Activated B cell treated with CpG ODN at 0.5 μM for 24 hours (primary cell): ENCODE data around the gene TNNT2. TPM values are rescaled to one million over a fixed set of nuclear protein-coding genes. Genes with fewer than 3 reads are reported as not detected.

Source experiments
- ATAC-seq: fragments of 200-7000 bp; cut with Tn5 transposase; one replicate; pipeline ENCODE4 v1.10.0; 2021; ENCODE audit warnings: low read depth, mild to moderate bottlenecking, moderate library complexity
- CTCF ChIA-PET: fragments of 350-600 bp; sonication (Branson Sonifier 250); formaldehyde crosslinking; loops from one replicate; lab custom pipeline; 2021; ENCODE audit warnings: antibody characterized with exemption; lab: Charles Lee
- POLR2A ChIA-PET: fragments of 350-600 bp; sonication (Branson Sonifier 250); formaldehyde crosslinking; loops from one replicate; lab custom pipeline; 2021; ENCODE audit warnings: antibody characterized with exemption; lab: Charles Lee
- DNase-seq: peaks from one replicate; pipeline ENCODE4 v3.0.0; 2022
- H3K27ac Mint-ChIP-seq: one replicate; pipeline ENCODE4 v1.8.0; 2020; ENCODE audit warnings: mixed read lengths
- H3K27me3 Mint-ChIP-seq: one replicate; pipeline ENCODE4 v1.8.0; 2021; ENCODE audit warnings: mixed read lengths
- H3K36me3 Mint-ChIP-seq: one replicate; pipeline ENCODE4 v1.8.0; 2021; ENCODE audit warnings: low read depth, mixed read lengths
- H3K4me1 Mint-ChIP-seq: one replicate; pipeline ENCODE4 v1.8.0; 2021; ENCODE audit warnings: mixed read lengths
- H3K4me3 Mint-ChIP-seq: one replicate; pipeline ENCODE4 v1.8.0; 2020; ENCODE audit warnings: mild to moderate bottlenecking, mixed read lengths
- H3K9me3 Mint-ChIP-seq: one replicate; pipeline ENCODE4 v1.8.0; 2020; ENCODE audit warnings: mixed read lengths
- CTCF ChIP-seq: fragments of 200-600 bp; IDR thresholded peaks from one replicate; pipeline ENCODE4 v1.8.0; 2022; ENCODE audit warnings: antibody characterized with exemption, mild to moderate bottlenecking
- intact Hi-C: fragments of 100-400 bp; cut with micrococcal nuclease; formaldehyde crosslinking; loops from one replicate; pipeline ENCODE4 v1.15.1; 2024
- total RNA-seq: library from RNA; stranded (reverse); gene quantifications from 2 replicates; pipeline ENCODE4 v1.2.3, GENCODE V29; 2022

Gene TNNT2
- total RNA-seq, 1 donor from 2014 or later = not detected

GRCh38 chr1:201357636-201358348 lies 19.7 kb downstream of the TNNT2 start:
- no peak for DNase-seq
- Mint-ChIP-seq H3K4me1 (no peaks in the 10 kb centered on the region), H3K27me3 (peaks cover 19% of the 10 kb centered on the region), H3K9me3 (no peaks in the 10 kb centered on the region), H3K4me3 (no peak overlapping the region), H3K36me3 (no peaks in the 10 kb centered on the region), H3K27ac (no peak overlapping the region)
- CTCF ChIA-PET = no interaction called here
- intact Hi-C loops = no loop called here
- POLR2A ChIA-PET = no interaction called here
- no peak for ATAC-seq
- TF ChIP-seq CTCF = no peak

DNA sequence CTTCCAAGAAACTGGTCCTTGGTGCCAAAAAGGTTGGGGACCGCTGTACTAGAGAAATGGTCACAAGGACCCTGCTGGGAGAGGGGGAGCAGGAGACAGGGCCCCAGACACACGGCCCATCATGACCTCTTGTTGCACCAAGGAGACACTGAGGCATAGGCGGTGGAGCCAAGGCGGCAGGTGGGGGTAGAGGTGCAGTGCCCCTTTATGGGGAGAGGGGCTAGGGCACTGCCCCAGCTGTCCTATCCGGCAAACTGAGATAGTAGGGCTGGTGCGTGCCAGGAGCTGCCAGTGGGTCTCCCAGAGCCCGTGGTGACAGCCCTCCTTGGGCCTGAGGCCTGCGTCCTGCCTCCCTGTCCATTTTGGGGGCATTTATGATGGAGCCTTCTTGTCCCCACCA lies 20.3 kb downstream of the TNNT2 start:
- Mint-ChIP-seq H3K36me3 (no peaks in the 10 kb centered on the region), H3K9me3 (no peaks in the 10 kb centered on the region), H3K4me3 (no peak overlapping the region), H3K4me1 (no peaks in the 10 kb centered on the region), H3K27ac (no peak overlapping the region), H3K27me3 (peaks cover 14% of the 10 kb centered on the region)
- ATAC-seq (no peak), DNase-seq (no peak)
- no peak for TF ChIP-seq CTCF
- intact Hi-C loops = no loop called here
- POLR2A ChIA-PET = no interaction called here
- CTCF ChIA-PET = no interaction called here

GRCh38 chr1:201356701-201357100 lies 20.8 kb downstream of the TNNT2 start:
- DNase-seq (no peak), ATAC-seq (no peak)
- Mint-ChIP-seq H3K36me3 (no peaks in the 10 kb centered on the region), H3K4me3 (no peak overlapping the region), H3K27me3 (peaks cover 9% of the 10 kb centered on the region), H3K27ac (no peak overlapping the region), H3K9me3 (no peaks in the 10 kb centered on the region), H3K4me1 (no peaks in the 10 kb centered on the region)
- TF ChIP-seq CTCF = no peak
- ChIA-PET POLR2A (no interaction called here), CTCF (no interaction called here)
- intact Hi-C loops = no loop called here

DNA sequence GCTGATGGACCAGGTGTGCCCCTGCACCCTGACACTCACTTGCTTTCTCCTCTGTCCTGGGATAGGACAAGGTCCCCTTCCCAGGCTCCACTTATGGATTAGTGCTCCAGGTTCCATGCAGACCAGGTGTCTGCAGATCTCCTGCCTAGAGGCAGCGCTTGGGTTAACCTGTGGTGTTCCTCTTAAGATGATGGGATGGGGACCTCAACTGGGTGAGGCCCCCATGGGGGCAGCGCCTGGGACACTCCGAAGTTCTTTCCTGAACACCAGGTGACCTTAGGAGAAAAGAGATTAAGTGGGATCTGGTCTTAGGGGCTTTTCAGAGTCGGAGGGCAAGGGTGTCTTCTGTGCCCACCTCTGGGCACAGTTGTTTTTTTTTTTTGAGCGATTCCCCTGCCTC lies 21.2 kb downstream of the TNNT2 start:
- ATAC-seq = no peak
- DNase-seq = no peak
- H3K27ac Mint-ChIP-seq = no peak overlapping the region
- intact Hi-C loops = no loop called here
- no peaks in the 10 kb centered on the region for H3K36me3 Mint-ChIP-seq
- no peak for TF ChIP-seq CTCF
- ChIA-PET POLR2A (no interaction called here), CTCF (no interaction called here)
- no peaks in the 10 kb centered on the region for H3K9me3 Mint-ChIP-seq
- H3K4me3 Mint-ChIP-seq = no peak overlapping the region
- H3K27me3 Mint-ChIP-seq = peaks cover 13% of the 10 kb centered on the region
- H3K4me1 Mint-ChIP-seq = no peaks in the 10 kb centered on the region

DNA sequence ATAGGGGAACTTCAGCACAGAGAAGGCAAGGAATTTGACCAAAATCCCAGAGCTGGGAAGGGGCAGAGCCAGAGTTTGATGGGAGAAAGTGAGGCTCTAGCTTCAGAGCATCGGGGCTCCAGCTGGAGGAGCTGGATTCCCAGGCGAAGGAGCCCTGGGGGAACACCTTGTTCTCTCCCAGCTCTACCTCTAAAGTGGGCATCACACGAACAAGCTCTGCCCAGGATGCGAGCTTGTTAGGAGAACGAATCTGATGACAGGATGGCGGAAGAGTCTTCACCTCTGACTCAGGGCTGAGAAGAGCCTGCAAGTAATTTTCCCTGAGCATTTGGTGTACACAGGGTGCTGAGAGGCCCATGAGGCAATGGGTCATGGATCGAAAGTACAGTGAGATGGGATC lies 22.0 kb downstream of the TNNT2 start:
- no peak overlapping the region for H3K27ac Mint-ChIP-seq
- TF ChIP-seq CTCF = no peak
- ChIA-PET CTCF (no interaction called here), POLR2A (no interaction called here)
- peaks cover 16% of the 10 kb centered on the region for H3K27me3 Mint-ChIP-seq
- intact Hi-C loops = no loop called here
- ATAC-seq (no peak), DNase-seq (no peak)
- H3K36me3 Mint-ChIP-seq = no peaks in the 10 kb centered on the region
- H3K4me1 Mint-ChIP-seq = no peaks in the 10 kb centered on the region
- no peak overlapping the region for H3K4me3 Mint-ChIP-seq
- no peaks in the 10 kb centered on the region for H3K9me3 Mint-ChIP-seq
